ENCODE measurements around the gene BAG5.

Gene BAG5

GRCh38 chr14:103556946-103557758, 5.3 kb downstream of the BAG5 start:
- DNase-seq = no peak
- TF ChIP-seq POLR2A (IDR thresholded peaks at IDR 0.05; ENCODE audit: low read length) (no peak), GATA1 (IDR thresholded peaks at IDR 0.05; ENCODE audit: low read depth, low read length) (no peak)

- TF ChIP-seq GATA1 (IDR thresholded peaks at IDR 0.05; ENCODE audit: low read depth, low read length) (no peak), POLR2A (IDR thresholded peaks at IDR 0.05; ENCODE audit: low read length) (no peak)
- no peak for DNase-seq
These were observed 6.7 kb downstream of the BAG5 start for GRCh38 chr14:103555559-103556337.

GRCh38 chr14:103552846-103553210, 9.6 kb downstream of the BAG5 start:
- no peak for TF ChIP-seq GATA1 (IDR thresholded peaks at IDR 0.05; ENCODE audit: low read depth, low read length)
- TF ChIP-seq POLR2A (IDR thresholded peaks at IDR 0.05; ENCODE audit: low read length) = no peak
- no peak for DNase-seq

- no peak for TF ChIP-seq POLR2A (IDR thresholded peaks at IDR 0.05; ENCODE audit: low read length)
- no peak for DNase-seq
These were observed 10.2 kb downstream of the BAG5 start for GRCh38 chr14:103552011-103552845.

GRCh38 chr14:103551338-103551762, 11.1 kb downstream of the BAG5 start:
- no peak for DNase-seq
- no peak for TF ChIP-seq GATA1 (IDR thresholded peaks at IDR 0.05; ENCODE audit: low read depth, low read length)

- TF ChIP-seq POLR2A (IDR thresholded peaks at IDR 0.05; ENCODE audit: low read length) = no peak
- DNase-seq = no peak
These were observed 11.8 kb downstream of the BAG5 start for GRCh38 chr14:103550451-103551337.

GRCh38 chr14:103549361-103550311, 12.8 kb downstream of the BAG5 start:
- no peak for DNase-seq
- no peak for TF ChIP-seq GATA1 (IDR thresholded peaks at IDR 0.05; ENCODE audit: low read depth, low read length)
- no peak for TF ChIP-seq POLR2A (IDR thresholded peaks at IDR 0.05; ENCODE audit: low read length)

- TF ChIP-seq GATA1 (IDR thresholded peaks at IDR 0.05; ENCODE audit: low read depth, low read length) = no peak
- TF ChIP-seq POLR2A (IDR thresholded peaks at IDR 0.05; ENCODE audit: low read length) = no peak
- no peak for DNase-seq
These were observed 13.8 kb downstream of the BAG5 start for GRCh38 chr14:103548463-103549351.

GRCh38 chr14:103547941-103548462, 14.5 kb downstream of the BAG5 start:
- no peak for DNase-seq
- TF ChIP-seq POLR2A (IDR thresholded peaks at IDR 0.05; ENCODE audit: low read length) = no peak
- no peak for TF ChIP-seq GATA1 (IDR thresholded peaks at IDR 0.05; ENCODE audit: low read depth, low read length)

- no peak for DNase-seq
- no peak for TF ChIP-seq GATA1 (IDR thresholded peaks at IDR 0.05; ENCODE audit: low read depth, low read length)
- TF ChIP-seq POLR2A (IDR thresholded peaks at IDR 0.05; ENCODE audit: low read length) = no peak
These were observed 15.0 kb downstream of the BAG5 start for GRCh38 chr14:103547455-103547940.

Measured in erythroblast (primary cell).